Non-pigmented ciliary epithelial cell (primary cell): ENCODE results near the gene ELOVL3.
"Not testable (repeated sequence)": the region's sequence is repeated elsewhere in the genome, so short reads cannot be mapped to it uniquely, and the experiment has no call there.

Experiments used
- DNase-seq: peaks from one replicate; pipeline ENCODE4 v3.0.0-alpha.2; 2010; ENCODE audit warnings: low read depth

ELOVL3 gene, protein sequence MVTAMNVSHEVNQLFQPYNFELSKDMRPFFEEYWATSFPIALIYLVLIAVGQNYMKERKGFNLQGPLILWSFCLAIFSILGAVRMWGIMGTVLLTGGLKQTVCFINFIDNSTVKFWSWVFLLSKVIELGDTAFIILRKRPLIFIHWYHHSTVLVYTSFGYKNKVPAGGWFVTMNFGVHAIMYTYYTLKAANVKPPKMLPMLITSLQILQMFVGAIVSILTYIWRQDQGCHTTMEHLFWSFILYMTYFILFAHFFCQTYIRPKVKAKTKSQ

DNA sequence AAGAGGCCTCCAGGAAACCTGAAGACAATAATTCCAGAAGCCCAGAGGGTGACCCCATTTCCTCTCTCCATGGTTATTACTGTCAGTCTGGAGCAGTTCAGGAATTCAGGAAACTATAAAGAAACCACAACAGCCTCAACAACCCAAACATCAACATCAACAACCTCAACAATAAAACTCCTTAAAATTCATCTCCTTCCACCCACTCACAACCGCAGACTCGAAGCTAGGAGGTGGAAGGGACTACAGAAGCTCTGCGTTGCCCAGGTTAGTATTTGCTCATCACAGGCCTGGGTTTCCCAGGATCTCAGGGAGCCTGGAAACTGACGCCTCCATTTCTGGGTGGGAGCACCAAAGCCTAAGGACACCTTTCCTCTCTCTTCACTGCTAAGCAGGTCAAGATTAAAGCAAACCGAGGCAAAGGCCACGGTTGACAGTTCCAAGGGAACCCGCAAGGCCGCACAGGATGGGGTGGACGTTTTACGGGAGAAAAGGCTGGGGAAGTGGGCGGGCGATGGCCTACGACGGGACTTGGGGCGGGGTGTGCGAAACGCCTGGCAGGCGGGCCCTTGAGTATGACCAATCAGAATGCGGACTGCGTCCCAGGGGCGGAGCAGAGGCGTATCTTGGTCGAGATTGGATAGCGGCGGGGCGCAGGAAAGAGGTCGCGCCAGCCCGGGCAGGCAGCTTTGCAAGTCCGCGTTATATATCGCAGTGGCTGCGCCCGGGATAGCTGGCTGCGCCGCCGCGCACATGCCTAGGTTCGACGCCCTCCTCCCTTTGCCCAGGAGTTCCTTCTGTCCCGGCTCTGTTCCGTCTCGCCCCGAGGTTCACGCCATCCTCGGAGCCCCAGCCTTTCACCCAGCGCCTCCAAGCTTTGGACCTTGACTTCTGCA lies at the start of gene ELOVL3:
TSS of gene ELOVL3 (plus strand) at position 654 of the 896 bp plus-strand sequence. CDS start 250 bp downstream, outside the sequence.
- peak; percentile 80 for DNase-seq

DNA sequence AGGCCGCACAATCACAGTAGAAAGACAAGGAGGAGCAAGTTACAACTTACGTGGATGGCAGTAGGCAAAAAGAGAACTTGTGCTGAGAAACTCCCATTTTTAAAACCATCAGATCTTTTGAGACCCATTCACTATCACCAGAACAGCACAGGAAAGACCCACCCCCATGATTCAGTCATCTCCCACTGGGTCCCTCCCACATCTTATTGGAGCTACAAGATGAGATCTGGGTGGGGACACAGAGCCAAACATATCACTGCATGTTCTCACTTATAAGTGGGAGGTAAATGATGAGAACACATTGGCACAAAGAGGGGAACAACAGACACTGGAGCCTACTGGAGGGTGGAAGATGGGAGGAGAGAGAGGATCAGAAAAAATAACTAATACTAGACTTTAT lies 41.5 kb upstream of the ELOVL3 start:
- no peak for DNase-seq

DNA sequence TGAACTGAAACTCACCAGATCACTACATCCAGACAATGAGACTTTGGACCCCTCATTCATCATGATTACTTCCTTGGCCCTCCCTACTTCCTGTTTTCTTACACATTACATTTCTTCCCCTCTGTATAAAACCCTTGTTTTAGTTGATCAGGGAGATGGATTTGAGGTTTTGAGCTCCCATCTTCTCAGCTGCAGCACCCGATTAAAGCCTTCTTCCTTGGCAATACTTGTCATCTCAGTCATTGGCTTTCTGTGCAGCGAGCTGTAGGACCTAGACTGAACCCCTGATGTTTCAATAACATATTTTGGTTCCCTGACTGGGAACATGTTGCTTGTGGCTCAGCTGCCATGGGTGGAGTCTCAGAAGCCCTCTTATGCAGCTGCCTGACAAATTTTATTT lies 40.8 kb upstream of the ELOVL3 start:
- DNase-seq: no peak

DNA sequence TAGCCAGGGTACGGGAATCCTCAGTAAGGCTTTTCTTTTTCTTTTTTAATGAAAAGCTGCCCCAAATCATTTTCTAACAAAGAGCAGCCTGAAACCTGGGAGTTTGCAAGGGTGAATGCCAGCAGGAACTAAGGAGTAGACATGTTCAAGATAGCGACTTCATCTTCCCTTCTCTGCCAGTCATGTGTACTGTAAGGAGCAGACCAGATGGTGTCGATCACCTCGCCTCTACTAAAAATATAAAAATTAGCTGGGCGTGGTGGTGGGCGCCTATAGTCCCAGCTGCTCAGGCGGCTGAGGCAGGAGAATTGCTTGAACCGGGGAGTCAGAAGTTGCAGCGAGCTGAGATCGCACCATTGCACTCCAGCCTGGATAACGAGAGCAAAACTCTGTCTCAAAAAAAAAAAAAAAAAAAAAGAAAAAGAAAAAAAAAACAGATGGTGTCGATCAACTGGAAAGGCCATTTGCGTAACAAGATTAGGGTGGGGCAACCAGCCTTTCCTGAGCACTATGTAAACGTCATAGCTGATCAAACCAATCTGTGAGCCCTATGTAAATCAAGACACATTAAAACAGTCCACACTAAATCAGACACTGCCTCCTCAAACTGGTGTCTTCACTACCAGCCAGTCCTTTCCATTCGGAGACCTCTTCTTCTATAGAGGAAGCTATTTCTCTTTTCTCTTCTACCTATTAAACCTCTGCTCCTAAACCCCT lies 40.1 kb upstream of the ELOVL3 start:
- no peak for DNase-seq

DNA sequence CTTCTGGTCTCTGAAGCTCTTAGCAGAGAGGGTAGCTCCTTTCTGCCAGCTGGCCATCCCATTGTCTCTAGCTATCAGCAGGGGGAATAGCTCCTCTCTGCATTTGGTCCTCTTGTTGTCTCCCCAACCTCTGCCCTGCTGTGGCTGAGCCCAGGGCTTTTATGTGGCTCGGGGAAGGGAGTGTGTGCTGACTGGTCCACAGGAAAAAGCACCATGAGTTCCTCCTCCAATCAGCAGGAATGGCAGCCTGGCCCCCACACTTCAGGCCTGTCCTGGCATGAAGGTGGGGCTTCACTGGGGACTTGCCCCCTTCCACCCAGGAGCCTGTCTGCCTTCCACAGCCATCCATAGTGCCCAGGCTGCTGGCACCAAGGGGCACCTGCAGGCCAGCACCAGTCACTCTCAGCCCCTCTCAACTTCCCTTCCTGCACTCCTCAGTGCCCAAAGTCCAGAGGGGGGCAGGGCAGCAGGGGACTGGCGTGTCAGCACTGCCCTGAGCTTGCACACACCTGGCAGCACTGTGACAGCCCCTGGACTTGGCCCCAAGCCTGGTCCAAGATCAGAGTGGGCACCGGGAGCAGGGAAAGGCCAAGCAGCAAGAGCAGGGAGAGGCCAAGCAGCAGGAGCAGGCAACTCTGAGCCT lies 37.7 kb upstream of the ELOVL3 start:
- no peak for DNase-seq

DNA sequence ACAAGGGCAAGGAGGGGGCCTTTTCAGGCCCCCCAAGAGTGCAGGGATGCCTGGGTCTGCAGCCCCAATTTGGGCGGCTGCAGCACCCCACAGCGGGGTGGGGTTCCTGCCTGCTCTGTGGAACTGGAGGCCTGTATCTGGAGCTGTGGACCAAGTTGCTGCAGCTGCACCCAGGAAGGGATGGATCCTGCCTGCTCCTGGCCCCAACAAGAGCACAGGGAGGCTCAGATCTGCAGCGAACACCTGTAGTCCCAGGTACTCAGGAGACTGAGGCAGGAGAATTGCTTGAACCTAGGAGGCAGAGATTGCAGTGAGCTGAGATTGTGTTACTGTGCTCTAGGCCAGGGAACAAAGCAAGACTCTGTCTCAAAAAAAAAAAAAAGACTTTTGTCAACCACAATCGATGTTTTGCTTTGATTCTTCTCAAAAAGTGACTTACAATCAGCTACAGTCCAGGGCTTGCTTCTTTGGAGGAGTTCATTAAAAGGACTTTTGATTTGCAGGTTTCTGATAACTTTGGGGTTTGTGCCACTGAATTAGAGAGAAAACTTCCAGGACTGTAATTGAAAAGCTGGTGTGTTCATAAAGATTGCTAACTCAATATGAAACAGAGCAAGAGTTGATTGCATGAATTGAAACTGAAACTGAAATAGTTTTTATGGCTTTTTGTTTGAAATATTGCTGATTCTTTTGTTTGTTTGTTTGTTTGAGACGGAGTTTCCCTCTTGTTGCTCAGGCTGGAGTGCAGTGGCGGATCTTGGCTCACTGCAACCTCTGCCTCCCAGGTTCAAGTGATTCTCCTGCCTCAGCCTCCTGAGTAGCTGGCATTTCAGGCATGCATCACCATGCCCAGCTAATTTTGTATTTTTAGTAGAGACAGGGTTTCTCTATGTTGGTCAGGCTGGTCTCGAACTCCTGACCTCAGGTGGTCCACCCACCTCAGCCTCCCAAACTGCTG lies 36.9 kb upstream of the ELOVL3 start:
- not testable (repeated sequence) for DNase-seq

DNA sequence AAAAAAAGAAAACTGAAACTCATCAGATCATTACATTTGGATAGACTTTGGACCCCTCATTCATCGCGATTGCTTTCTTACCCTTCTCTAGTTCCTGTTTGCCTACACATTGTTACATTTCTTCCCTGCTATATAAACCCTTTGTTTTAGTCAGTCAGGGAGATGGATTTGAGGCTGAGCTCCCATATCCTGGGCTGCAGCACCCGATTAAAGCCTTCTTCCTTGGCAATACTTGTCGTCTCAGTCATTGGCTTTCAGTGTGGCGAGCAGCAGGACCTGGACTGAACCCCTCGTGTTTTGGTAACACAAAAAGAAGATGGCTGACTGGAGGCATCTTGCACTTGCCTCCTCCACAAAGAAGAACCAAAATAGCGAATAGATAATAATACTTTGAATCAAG lies 34.1 kb upstream of the ELOVL3 start:
- no peak for DNase-seq

DNA sequence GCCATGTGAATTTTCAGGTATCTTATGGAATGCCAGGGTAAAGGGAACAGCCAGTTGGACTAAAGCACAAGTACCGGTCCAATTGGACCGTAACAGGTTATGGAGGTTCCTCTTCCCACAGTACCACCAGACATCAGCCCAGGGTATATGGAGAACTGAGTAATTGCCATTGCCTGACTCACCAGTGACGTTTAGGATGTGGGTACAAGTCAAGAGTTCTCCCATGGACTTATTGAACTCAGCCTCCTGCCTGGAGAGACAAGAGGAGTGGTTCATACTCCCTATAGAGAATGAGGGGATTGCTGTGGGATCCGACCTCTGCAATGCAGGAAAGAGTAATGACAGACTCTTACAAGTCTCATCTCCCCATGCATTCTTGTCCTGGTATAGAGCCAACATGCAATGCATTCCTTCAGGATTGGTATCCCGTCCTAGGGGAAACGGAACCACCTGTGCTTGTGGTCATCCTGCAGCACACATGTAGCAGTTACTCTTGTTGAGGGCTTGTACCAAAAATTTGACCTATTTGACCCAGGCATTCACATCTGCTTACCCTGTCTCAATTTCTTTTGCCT lies 30.7 kb upstream of the ELOVL3 start:
- no peak for DNase-seq

DNA sequence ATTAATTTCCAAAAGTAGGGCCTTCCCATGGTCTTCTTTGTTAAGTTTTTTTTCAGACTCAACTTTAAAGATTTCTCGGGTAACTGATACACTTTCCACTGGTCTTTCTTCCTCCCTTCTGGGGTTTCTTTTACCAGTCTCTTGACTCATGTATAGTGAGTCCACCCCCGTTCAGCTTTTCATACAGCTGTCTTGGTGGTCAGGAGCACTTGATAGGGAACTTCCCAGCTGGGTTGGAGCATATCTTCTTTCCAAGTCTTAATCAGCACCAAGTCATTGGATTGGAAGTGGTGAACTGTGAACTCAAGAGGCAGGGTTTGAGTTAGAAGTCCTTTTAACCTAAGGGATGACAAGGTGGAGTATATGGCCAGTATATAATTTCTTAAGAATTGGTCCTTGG lies 29.2 kb upstream of the ELOVL3 start:
- no peak for DNase-seq

DNA sequence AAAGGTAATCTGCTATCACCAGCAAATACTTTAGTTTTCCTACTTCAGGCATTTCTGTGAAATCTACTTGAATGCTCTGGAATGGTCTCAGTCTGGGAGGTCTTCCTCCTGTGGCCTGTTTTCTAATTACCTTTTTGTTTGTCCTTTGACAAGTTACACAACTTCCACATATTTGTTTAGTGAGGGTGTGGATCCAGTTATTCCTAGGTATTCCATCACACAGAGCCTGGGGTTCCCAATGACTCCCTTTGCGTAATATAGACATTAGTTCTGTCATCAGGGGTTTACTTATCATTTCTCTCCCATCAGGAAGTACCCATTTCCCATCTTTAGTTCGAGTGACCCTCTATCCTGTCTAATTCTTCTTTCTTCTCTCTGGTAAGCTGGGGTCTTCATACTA lies 28.1 kb upstream of the ELOVL3 start:
- DNase-seq: no peak

DNA sequence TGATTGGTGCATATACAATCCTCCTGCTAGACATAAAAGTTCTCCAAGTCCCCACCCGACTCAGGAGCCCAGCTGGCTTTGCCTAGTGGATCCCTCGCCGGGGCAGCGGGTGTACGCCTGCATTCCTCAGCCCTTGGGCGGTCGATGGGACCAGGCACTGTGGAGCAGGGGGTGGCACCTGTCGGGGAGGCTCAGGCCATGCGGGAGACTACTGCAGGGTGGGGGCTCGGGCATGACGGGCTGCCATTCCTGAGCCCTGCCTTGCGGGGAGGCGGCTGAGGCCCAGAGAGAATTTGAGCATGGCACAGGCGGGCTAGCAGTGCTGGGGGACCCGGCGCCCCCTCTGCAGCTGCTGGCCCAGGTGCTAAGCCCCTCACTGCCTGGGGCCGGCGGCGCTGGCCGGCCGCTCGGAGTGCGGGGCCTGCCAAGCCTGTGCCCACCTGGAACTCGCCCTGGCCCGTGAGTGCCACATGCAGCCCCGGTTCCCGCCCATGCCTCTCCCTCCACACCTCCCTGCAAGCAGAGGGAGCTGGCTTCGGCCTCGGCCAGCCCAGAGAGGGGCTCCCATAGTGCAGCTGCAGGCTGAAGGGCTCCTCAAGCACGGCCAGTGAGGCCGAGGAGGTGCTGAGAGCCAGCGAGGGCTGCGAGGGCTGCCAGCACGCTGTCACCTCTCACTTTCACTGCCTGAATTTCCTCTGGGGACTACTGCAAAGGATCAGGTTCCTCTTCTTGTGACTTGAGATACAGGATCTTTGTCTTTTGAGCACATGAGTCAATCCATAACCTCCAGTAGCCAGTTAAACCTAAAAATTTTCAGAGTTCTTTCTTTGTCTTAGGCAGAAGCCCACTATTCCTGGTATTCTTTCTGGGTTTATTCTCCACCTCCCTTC lies 25.1 kb upstream of the ELOVL3 start:
- DNase-seq: no peak

DNA sequence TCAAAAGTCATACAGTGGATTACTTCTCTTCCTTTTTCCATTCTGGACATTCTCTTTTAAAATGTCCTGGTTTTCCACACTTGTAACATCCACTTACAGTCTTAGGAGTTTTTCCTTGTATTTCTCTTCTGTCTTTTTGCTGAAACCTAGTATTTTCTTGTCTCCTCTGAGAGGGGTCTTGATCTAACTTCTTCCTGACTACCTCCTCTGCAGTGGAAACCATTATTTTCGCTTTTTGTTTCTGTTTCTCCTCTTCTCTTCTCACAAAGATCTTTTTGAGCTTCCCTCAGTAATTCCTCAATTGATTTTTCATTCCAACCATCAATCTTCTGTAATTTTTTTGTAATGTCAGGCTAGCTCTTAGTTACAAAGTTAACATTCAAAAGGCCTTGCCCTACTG lies 23.7 kb upstream of the ELOVL3 start:
- DNase-seq: no peak

DNA sequence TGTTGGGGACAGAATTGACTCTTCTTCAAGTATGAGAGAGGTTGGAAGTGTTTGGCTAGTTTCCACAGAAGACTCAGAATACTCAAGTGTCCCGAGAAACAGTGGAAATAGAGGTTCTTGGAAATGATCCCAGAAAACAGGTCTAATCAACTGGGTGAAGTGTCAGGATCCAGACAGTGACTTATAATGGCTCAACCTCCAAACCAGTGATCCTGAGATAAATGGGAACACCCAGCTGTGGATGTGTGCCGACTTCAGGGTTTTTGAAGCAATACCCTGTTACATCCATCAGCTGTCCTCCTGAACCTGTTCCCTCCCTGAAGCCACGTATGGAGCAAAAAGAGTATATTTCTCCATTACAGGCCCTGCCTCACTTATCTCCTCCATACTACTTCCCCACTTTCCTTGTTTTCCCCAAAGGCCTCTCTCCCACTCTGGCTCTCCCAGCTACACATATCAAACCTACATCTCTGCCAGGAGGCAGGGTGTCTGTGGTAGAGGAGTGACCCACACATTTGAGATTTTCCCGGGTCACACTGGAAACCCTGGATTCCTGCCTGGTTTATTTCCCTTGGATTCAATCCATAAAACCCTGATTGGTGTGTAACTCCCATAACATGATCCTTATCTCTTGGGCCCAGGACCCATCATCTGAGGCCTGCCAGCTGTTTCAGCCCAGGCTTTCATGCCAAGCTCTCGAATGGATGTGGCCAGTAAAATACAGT lies 17.6 kb upstream of the ELOVL3 start:
- DNase-seq: no peak

DNA sequence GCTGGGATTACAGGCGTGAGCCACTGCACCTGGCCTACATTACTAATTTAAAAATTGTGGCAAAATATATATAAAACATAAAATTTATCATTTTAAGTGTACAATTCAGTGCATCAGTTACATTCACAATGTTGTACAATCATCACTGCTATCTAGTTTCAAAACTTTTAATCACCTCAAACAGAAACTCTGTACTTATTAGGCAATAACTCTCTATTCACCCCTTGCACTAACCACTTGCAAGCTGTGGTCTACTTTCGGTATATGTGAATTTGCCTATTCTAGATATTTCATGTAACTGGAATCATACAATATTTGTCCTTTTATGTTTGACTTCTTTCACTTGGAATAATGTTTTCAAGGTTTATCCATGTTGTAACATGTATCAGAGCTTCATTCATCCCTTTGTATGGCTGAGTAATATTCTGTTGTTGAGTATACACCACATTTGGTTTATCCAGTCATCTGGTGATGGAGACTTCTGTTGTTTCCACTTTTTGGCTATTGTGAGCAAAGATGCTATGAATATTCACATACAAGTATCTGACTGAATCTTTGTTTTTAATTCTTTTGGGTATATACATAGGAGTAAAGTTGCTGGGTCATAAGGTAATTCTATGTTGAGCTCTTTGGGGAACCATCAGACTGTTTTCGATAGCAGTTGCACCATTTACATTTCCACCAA lies 14.3 kb upstream of the ELOVL3 start:
- DNase-seq: no peak

DNA sequence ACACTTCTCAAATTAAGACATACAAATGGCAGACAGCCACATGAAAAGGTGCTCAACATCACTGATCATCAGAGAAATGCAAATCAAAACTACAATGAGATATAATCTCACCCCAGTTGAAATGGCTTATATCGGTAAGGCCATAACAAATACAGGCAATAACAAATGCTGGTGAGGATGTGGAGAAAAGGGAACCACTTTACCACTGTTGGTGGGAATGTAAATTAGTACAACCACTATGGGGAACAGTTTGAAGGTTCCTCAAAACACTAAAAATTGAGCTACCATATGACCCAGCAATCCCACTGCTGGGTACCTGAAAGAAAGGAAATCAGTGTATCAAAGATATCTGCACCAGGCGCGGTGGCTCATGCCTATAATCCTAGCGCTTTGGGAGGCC lies 12.5 kb upstream of the ELOVL3 start:
- DNase-seq: not testable (repeated sequence)

DNA sequence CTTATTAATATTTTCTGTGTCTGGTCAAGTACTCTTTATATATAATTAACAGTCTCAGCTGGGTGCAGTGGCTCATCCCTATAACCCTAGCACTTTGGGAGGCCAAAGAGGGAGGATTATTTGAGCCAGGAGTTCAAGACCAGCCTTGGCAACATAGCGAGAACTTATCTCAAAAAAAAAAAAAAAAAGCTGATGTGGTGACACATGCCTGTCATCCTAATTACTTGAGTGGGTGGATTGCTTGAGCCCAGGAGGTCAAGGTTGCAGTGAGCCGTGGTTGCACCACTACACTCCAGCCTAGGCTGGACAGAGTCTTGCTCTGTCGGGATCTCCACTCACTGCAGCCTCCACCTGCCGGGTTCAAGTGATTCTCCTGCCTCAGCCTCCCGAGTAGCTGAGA lies 6.7 kb upstream of the ELOVL3 start:
- DNase-seq: no peak

DNA sequence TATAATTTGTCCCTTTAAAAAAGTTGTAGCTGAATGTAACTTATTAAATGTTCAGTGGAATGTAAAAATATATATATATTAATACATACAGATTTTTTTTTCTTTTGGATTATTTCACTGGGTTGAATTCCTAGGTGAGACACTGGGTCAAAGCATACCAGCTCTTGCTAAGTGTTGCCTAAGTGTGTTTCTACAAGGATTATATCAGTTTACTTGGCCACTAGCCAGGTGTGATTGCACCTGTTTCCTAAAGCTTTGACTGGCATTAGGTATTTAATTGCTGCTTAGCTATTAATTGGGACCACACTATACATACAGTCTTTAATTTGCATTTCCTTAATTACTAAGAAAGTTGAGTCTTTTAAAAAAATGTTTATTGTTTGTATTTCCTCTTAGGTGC lies 5.5 kb upstream of the ELOVL3 start:
- DNase-seq: no peak

DNA sequence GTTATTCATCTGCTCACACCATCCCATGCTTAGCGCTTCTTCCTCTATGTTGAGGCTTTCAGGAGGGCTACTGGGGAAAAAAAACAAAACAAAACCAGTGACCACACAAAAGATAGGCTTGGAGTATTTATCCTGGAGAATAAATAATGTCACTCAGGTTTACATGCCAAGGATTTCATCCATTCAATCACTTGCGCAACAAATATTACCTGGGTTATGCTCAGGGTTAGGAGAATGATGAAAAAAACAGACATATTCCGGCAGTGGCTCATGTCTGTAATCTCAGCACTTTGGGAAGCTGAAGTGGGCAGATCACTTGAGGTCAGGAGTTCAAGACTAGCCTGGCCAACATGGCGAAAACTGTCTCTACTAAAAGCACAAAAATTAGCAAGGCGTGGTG lies 3.3 kb upstream of the ELOVL3 start:
- no peak for DNase-seq

DNA sequence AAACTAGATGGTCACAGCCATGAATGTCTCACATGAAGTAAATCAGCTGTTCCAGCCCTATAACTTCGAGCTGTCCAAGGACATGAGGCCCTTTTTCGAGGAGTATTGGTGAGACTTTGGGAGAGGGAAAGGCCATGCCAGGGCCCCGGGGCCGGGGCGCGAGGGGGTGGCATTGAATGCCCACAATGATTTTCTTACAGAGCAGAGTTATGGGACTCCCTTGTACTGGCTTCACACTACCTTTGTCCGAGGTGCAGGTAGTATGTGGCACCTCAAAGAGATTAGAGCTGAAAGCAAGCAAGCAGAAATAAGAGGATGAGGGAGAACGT lies 407 bp downstream of the ELOVL3 start:
- no peak for DNase-seq
